Thyroid gland (tissue), 4 donors: Measurements from ENCODE around the gene ASCC2. TPM values are rescaled to one million over a fixed set of nuclear protein-coding genes. Genes with fewer than 3 reads are reported as not detected.
"Not testable (repeated sequence)": the region's sequence is repeated elsewhere in the genome, so short reads cannot be mapped to it uniquely, and the experiment has no call there.

Experiments
- DNase-seq, 2 donors: peaks; one replicate each; pipeline ENCODE4 v3.0.0-alpha.2; 2019
- H3K27ac ChIP-seq, 3 donors: fragments of 200-600 bp; sonication (generic); 1 replicate in 2 of 3; 2 replicates in 1 of 3; pipeline ENCODE4 v1.5.1; 2016 to 2019; ENCODE audit warnings: mild to moderate bottlenecking in 1 of 3, moderate library complexity in 1 of 3
- H3K27me3 ChIP-seq: fragments of 200-600 bp; sonication (generic); one replicate; pipeline ENCODE4 v1.5.1; 2019
- H3K36me3 ChIP-seq, 2 donors: fragments of 200-600 bp; sonication (generic); one replicate each; pipeline ENCODE4 v1.5.1; 2016 to 2019
- H3K4me1 ChIP-seq, 2 donors: fragments of 200-600 bp; sonication (generic); one replicate each; pipeline ENCODE4 v1.5.1; 2017 to 2019
- H3K4me3 ChIP-seq, 3 donors: fragments of 200-600 bp; sonication (generic); replicated peaks in 1 of 3; 1 replicate in 2 of 3; 2 replicates in 1 of 3; pipeline ENCODE4 v1.5.1; 2016; ENCODE audit warnings: mild to moderate bottlenecking in 1 of 3
- H3K9me3 ChIP-seq: fragments of 200-600 bp; sonication (generic); one replicate; pipeline ENCODE4 v1.5.1; 2017
- POLR2A ChIP-seq, 2 donors: fragments of 450-650 bp; IDR thresholded peaks; one replicate each; pipeline ENCODE4 v1.6.1; 2017; ENCODE audit warnings: antibody characterized with exemption in 2 of 2, mild to moderate bottlenecking in 2 of 2, moderate library complexity in 1 of 2
- WGBS, 2 donors: methylation state at CpG; one replicate each; pipeline ENCODE4 v1.1.5; 2017; 5-methylcytosine and 5-hydroxymethylcytosine counted together
- intact Hi-C: fragments of 100-400 bp; cut with DNase I; formaldehyde crosslinking; loops from one replicate; pipeline ENCODE4 v1.15.1; 2023
- total RNA-seq, 4 donors: library from RNA; depleted of rRNA; stranded (reverse); fragments of >200 nt; gene quantifications; one replicate each; pipeline ENCODE4 v1.2.3, GENCODE V29; 2016
- TF ChIP-seq, protein P1 (sequence below), 6 experiments: fragments of 200-600 bp in 3 of 6; fragments of 450-650 bp in 3 of 6; sonication (generic) in 3 of 6; IDR thresholded peaks; one replicate each; pipeline ENCODE4 v1.5.1; 2016 to 2019; ENCODE audit warnings: antibody characterized with exemption in 6 of 6, mild to moderate bottlenecking in 2 of 6, inconsistent platforms in 1 of 6, moderate library complexity in 1 of 6

The ASCC2 gene
- total RNA-seq, 4 donors from 2014 or later = 47.6 to 66.8 (median 51.3) TPM

- Histone ChIP-seq H3K27me3 (no peaks in the 10 kb centered on the region), H3K9me3 (no peaks in the 10 kb centered on the region), H3K4me3 (no peak overlapping the region), H3K27ac (no peak overlapping the region), H3K4me1 (no peaks in the 10 kb centered on the region), H3K36me3 (no peaks in the 10 kb centered on the region)
- 90 to 94% methylated on average over 3 of the region's 3 CpGs for WGBS, 2 donors
- DNase-seq = no peak
- intact Hi-C loops = no loop called here
- TF ChIP-seq, protein P1, sequence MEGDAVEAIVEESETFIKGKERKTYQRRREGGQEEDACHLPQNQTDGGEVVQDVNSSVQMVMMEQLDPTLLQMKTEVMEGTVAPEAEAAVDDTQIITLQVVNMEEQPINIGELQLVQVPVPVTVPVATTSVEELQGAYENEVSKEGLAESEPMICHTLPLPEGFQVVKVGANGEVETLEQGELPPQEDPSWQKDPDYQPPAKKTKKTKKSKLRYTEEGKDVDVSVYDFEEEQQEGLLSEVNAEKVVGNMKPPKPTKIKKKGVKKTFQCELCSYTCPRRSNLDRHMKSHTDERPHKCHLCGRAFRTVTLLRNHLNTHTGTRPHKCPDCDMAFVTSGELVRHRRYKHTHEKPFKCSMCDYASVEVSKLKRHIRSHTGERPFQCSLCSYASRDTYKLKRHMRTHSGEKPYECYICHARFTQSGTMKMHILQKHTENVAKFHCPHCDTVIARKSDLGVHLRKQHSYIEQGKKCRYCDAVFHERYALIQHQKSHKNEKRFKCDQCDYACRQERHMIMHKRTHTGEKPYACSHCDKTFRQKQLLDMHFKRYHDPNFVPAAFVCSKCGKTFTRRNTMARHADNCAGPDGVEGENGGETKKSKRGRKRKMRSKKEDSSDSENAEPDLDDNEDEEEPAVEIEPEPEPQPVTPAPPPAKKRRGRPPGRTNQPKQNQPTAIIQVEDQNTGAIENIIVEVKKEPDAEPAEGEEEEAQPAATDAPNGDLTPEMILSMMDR (IDR thresholded peaks at IDR 0.05) = no peak
- TF ChIP-seq POLR2A (IDR thresholded peaks at IDR 0.05) = no peak
Observed at GRCh38 chr22:29867851-29868250, 29.8 kb upstream of the ASCC2 start.

DNA sequence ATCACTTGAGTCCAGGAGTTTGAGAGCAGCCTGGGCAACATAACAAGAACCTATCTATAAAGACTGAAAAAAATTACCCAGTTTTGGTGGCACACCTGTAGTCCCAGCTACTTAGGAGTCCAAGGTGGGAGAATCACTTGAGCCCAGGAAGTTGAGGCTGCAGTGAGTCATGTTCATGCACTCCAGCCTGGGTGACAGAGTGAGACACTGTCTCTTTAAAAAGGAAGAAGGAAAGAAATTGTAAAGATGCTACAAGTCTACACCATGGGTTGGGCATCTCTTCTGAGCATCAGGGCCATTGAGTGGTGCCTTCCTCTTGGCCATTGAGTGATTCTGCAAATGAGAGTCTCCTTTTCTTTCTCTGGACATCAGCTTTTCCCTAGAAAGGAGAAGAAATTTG is 29.2 kb upstream of the ASCC2 start:
- no peak overlapping the region for H3K4me3 ChIP-seq
- no peak for DNase-seq
- H3K27me3 ChIP-seq = no peaks in the 10 kb centered on the region
- H3K27ac ChIP-seq = no peak overlapping the region
- TF ChIP-seq POLR2A (IDR thresholded peaks at IDR 0.05) = no peak
- TF ChIP-seq, protein P1 (IDR thresholded peaks at IDR 0.05) = no peak
- no peaks in the 10 kb centered on the region for H3K36me3 ChIP-seq
- intact Hi-C loops = no loop called here
- no peaks in the 10 kb centered on the region for H3K4me1 ChIP-seq
- H3K9me3 ChIP-seq = no peaks in the 10 kb centered on the region

DNA sequence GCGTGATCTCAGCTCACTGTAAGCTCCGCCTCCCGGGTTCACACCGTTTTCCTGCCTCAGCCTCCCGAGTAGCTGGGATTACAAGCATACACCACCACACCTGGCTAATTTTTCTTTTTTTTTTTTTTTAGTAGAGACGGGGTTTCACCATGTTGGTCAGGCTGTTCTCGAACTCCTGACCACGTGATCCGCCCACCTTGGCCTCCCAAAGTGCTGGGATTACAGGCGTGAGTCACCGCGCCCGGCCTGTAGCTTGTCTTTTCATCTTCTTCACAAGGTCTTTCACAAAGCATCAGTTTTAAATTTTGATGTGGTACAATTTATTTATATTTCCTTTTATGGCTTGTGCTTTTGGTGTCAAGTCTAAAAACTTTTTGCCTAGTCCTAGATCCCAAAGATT is 27.5 kb upstream of the ASCC2 start:
- 88 to 93% methylated on average over 13 of the region's 13 CpGs for WGBS, 2 donors
- not testable (repeated sequence) for DNase-seq

GRCh38 chr22:29861672-29862297 is 23.7 kb upstream of the ASCC2 start:
- no peak for DNase-seq
- Histone ChIP-seq H3K4me3 (no peak overlapping the region), H3K4me1 (no peaks in the 10 kb centered on the region), H3K36me3 (no peaks in the 10 kb centered on the region), H3K27me3 (no peaks in the 10 kb centered on the region), H3K9me3 (no peaks in the 10 kb centered on the region), H3K27ac (no peak overlapping the region)
- WGBS, 2 donors = 91 to 92% methylated on average over 2 of the region's 2 CpGs
- TF ChIP-seq, protein P1 (IDR thresholded peaks at IDR 0.05) = no peak
- TF ChIP-seq POLR2A (IDR thresholded peaks at IDR 0.05) = no peak
- intact Hi-C loops = no loop called here

More for the DNA sequence above, 27.5 kb upstream of the ASCC2 start:
- intact Hi-C loops, H3K9me3 ChIP-seq, H3K4me1 ChIP-seq, H3K4me3 ChIP-seq, H3K27me3 ChIP-seq, H3K27ac ChIP-seq, H3K36me3 ChIP-seq: not testable (repeated sequence)

- DNase-seq = no peak
- Histone ChIP-seq H3K36me3 (no peaks in the 10 kb centered on the region), H3K4me3 (no peak overlapping the region), H3K4me1 (no peaks in the 10 kb centered on the region), H3K27me3 (no peaks in the 10 kb centered on the region), H3K9me3 (no peaks in the 10 kb centered on the region), H3K27ac (no peak overlapping the region)
- TF ChIP-seq, protein P1 (IDR thresholded peaks at IDR 0.05) = no peak
- no peak for TF ChIP-seq POLR2A (IDR thresholded peaks at IDR 0.05)
- intact Hi-C loops = no loop called here
- 86 to 87% methylated on average over 2 of the region's 2 CpGs for WGBS, 2 donors
Observed at GRCh38 chr22:29860006-29860766, 22.1 kb upstream of the ASCC2 start.

DNA sequence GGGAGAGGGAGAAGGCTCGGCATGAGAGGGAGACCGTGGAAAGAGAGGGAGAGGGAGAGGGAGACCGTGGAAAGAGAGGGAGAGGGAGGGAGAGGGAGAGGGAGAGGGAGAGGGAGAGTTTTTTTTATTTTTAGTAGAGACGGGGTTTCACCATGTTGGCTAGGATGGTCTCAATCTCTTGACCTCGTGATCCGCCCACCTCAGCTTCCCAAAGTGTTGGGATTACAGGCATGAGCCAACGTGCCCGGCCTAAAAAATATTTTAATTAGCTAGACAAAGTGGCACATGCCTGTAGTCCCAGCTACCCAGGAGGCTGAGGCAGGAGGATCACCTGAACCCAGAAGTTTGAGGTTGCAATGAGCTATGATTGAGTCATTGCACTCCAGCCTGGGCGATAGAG is 21.0 kb upstream of the ASCC2 start:
- WGBS, 2 donors = 81 to 82% methylated on average over 9 of the region's 9 CpGs

More for the DNA sequence above, 21.0 kb upstream of the ASCC2 start:
- H3K9me3 ChIP-seq, H3K4me1 ChIP-seq, H3K27ac ChIP-seq, intact Hi-C loops, H3K27me3 ChIP-seq, H3K4me3 ChIP-seq, H3K36me3 ChIP-seq, DNase-seq: not testable (repeated sequence)
